ENCODE results near the gene PECR. TPM values are rescaled to one million over a fixed set of nuclear protein-coding genes. Genes with fewer than 3 reads are reported as not detected.
A peak's percentile ranks its signal among the peaks of the same experiment; 100 is the strongest.

The PECR gene
- total and polyA plus RNA-seq, 4 donors = 31.8 to 152 (median 65.5) TPM

DNA sequence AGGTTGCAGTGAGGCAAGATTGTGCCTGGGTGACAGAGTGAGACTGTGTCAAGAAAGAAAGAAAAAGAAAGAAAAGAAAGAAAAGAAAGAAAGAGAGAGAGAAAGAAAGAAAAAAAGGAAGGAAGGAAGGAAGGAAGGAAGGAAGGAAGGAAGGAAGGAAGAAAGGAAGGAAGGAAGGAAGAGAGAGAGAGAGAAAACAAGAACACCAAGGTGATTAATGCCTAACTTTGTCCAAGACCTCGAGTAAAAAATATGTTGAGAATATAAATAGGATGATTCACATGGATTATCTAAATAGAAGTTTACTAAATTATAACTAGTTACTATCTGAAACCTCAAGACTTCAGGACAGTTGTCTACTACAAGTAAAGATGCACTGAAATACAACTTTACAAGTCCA is 7.2 kb downstream of the PECR start:
- Histone ChIP-seq H3K4me3 (ENCODE audit: low read depth in 1 of 3, low read length in 3 of 3) (no peak overlapping the region), H3K27ac (ENCODE audit: low read depth in 1 of 2, low read length in 2 of 2) (peak overlapping the region in 1 of 2 donors; percentile 16), H3K9me3 (ENCODE audit: control insufficient read depth in 4 of 4, low read length in 3 of 4) (no peaks in the 10 kb centered on the region), H3K27me3 (ENCODE audit: control insufficient read depth in 4 of 4, insufficient read depth in 4 of 4, low read length in 3 of 4) (no peaks in the 10 kb centered on the region), H3K36me3 (ENCODE audit: control insufficient read depth in 4 of 4, insufficient read depth in 3 of 4, low read depth in 1 of 4, low read length in 3 of 4) (peaks cover 0 to 5% (median 2%) of the 10 kb centered on the region in 4 donors), H3K9ac (ENCODE audit: low read depth in 1 of 2, low read length in 2 of 2) (no peak overlapping the region), H3K4me1 (ENCODE audit: control insufficient read depth in 4 of 4, insufficient read depth in 4 of 4, low read length in 3 of 4) (peaks cover 12 to 64% (median 58%) of the 10 kb centered on the region in 4 donors)
- TF ChIP-seq SP1 (IDR thresholded peaks at IDR 0.05) (no peak), GABPA (IDR thresholded peaks at IDR 0.05 in 1 of 2, conservative IDR thresholded peaks at IDR 0.05 in 1 of 2) (no peak), NR2F2 (IDR thresholded peaks at IDR 0.05) (no peak)
- 51% methylated on average over 1 of the region's 1 CpG for WGBS
- no peak for DNase-seq (ENCODE audit: low spot score)

DNA sequence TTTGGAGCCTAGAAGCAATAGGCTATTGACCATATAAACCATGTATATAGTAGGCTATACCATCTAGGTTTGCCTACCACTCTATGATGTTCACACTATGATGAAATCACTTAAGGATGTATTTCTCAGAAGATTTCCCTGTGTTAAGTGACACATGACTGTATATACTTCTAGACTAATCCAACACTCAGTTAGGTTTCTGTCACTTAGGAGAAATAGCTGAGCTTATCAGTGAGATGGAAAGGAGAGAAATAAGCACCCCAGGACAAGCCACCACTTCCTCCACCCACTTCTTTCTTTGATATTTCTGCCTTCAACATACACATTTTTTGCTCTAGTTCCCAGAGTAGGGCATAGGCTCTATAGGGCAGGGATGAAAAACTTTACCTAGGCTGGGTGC is 7.8 kb downstream of the PECR start:
- Histone ChIP-seq H3K9me3 (ENCODE audit: control insufficient read depth in 4 of 4, low read length in 3 of 4) (no peaks in the 10 kb centered on the region), H3K27me3 (ENCODE audit: control insufficient read depth in 4 of 4, insufficient read depth in 4 of 4, low read length in 3 of 4) (no peaks in the 10 kb centered on the region), H3K9ac (ENCODE audit: low read depth in 1 of 2, low read length in 2 of 2) (no peak overlapping the region), H3K36me3 (ENCODE audit: control insufficient read depth in 4 of 4, insufficient read depth in 3 of 4, low read depth in 1 of 4, low read length in 3 of 4) (peaks cover 0 to 9% (median 2%) of the 10 kb centered on the region in 4 donors), H3K27ac (ENCODE audit: low read depth in 1 of 2, low read length in 2 of 2) (peak overlapping the region in 1 of 2 donors; percentile 16), H3K4me3 (ENCODE audit: low read depth in 1 of 3, low read length in 3 of 3) (no peak overlapping the region), H3K4me1 (ENCODE audit: control insufficient read depth in 4 of 4, insufficient read depth in 4 of 4, low read length in 3 of 4) (peaks cover 12 to 66% (median 61%) of the 10 kb centered on the region in 4 donors)
- TF ChIP-seq YY1 (IDR thresholded peaks at IDR 0.05) (no peak), HNF4G (IDR thresholded peaks at IDR 0.05) (no peak), RXRA (IDR thresholded peaks at IDR 0.05) (no peak), FOXA2 (IDR thresholded peaks at IDR 0.05) (no peak), GABPA (IDR thresholded peaks at IDR 0.05 in 1 of 2, conservative IDR thresholded peaks at IDR 0.05 in 1 of 2) (no peak)
- TF ChIP-seq, protein P1, sequence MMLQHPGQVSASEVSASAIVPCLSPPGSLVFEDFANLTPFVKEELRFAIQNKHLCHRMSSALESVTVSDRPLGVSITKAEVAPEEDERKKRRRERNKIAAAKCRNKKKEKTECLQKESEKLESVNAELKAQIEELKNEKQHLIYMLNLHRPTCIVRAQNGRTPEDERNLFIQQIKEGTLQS (IDR thresholded peaks at IDR 0.05) = no peak
- TF ChIP-seq, protein P2, sequence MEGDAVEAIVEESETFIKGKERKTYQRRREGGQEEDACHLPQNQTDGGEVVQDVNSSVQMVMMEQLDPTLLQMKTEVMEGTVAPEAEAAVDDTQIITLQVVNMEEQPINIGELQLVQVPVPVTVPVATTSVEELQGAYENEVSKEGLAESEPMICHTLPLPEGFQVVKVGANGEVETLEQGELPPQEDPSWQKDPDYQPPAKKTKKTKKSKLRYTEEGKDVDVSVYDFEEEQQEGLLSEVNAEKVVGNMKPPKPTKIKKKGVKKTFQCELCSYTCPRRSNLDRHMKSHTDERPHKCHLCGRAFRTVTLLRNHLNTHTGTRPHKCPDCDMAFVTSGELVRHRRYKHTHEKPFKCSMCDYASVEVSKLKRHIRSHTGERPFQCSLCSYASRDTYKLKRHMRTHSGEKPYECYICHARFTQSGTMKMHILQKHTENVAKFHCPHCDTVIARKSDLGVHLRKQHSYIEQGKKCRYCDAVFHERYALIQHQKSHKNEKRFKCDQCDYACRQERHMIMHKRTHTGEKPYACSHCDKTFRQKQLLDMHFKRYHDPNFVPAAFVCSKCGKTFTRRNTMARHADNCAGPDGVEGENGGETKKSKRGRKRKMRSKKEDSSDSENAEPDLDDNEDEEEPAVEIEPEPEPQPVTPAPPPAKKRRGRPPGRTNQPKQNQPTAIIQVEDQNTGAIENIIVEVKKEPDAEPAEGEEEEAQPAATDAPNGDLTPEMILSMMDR (IDR thresholded peaks at IDR 0.05; ENCODE audit: low read depth, low read length, missing input control) = no peak
- TF ChIP-seq, protein P3, sequence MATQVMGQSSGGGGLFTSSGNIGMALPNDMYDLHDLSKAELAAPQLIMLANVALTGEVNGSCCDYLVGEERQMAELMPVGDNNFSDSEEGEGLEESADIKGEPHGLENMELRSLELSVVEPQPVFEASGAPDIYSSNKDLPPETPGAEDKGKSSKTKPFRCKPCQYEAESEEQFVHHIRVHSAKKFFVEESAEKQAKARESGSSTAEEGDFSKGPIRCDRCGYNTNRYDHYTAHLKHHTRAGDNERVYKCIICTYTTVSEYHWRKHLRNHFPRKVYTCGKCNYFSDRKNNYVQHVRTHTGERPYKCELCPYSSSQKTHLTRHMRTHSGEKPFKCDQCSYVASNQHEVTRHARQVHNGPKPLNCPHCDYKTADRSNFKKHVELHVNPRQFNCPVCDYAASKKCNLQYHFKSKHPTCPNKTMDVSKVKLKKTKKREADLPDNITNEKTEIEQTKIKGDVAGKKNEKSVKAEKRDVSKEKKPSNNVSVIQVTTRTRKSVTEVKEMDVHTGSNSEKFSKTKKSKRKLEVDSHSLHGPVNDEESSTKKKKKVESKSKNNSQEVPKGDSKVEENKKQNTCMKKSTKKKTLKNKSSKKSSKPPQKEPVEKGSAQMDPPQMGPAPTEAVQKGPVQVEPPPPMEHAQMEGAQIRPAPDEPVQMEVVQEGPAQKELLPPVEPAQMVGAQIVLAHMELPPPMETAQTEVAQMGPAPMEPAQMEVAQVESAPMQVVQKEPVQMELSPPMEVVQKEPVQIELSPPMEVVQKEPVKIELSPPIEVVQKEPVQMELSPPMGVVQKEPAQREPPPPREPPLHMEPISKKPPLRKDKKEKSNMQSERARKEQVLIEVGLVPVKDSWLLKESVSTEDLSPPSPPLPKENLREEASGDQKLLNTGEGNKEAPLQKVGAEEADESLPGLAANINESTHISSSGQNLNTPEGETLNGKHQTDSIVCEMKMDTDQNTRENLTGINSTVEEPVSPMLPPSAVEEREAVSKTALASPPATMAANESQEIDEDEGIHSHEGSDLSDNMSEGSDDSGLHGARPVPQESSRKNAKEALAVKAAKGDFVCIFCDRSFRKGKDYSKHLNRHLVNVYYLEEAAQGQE (IDR thresholded peaks at IDR 0.05) = no peak
- DNase-seq (ENCODE audit: low spot score) = no peak

DNA sequence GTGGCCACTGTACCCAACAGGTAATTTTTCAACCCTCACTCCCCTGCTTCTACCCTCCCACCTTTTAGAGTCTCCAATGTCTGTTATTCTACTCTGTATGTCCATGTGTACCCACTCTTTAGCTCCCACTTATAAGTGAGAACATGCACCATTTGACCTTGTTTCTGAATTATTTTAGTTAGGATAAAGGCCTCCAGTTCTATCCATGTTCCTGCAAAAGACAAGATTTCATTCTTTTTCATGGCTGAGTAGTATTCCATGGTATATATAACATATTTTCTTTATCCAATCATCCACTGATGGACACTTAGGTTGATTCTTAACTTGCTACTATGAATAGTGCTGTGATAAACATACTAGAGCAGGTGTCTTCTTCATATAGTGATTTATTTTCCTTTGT is 9.1 kb downstream of the PECR start:
- no peak for DNase-seq (ENCODE audit: low spot score)
- TF ChIP-seq EGR1 (IDR thresholded peaks at IDR 0.05; ENCODE audit: low read depth in 2 of 2) (no peak), FOXA1 (IDR thresholded peaks at IDR 0.05) (no peak), NR2F2 (IDR thresholded peaks at IDR 0.05) (no peak)
- TF ChIP-seq, protein P2 (IDR thresholded peaks at IDR 0.05; ENCODE audit: low read depth, low read length, missing input control) = no peak
- Histone ChIP-seq H3K4me1 (ENCODE audit: control insufficient read depth in 4 of 4, insufficient read depth in 4 of 4, low read length in 3 of 4) (peaks cover 13 to 69% (median 60%) of the 10 kb centered on the region in 4 donors), H3K27ac (ENCODE audit: low read depth in 1 of 2, low read length in 2 of 2) (peak overlapping the region in 1 of 2 donors; percentile 7), H3K9ac (ENCODE audit: low read depth in 1 of 2, low read length in 2 of 2) (no peak overlapping the region), H3K9me3 (ENCODE audit: control insufficient read depth in 4 of 4, low read length in 3 of 4) (no peaks in the 10 kb centered on the region), H3K36me3 (ENCODE audit: control insufficient read depth in 4 of 4, insufficient read depth in 3 of 4, low read depth in 1 of 4, low read length in 3 of 4) (peaks cover 0 to 9% (median 2%) of the 10 kb centered on the region in 4 donors), H3K4me3 (ENCODE audit: low read depth in 1 of 3, low read length in 3 of 3) (no peak overlapping the region), H3K27me3 (ENCODE audit: control insufficient read depth in 4 of 4, insufficient read depth in 4 of 4, low read length in 3 of 4) (no peaks in the 10 kb centered on the region)

Measured in liver (tissue), 9 donors.